HG03159 (cell line): Measurements from ENCODE around the gene ATP6V0C.

Experiments
- ATAC-seq: cut with Tn5 transposase; IDR thresholded peaks from one replicate; pipeline ENCODE4 v1.9.1; 2021; ENCODE audit warnings: mild to moderate bottlenecking, moderate library complexity; ENCODE audit not compliant: unreplicated experiment

The ATP6V0C gene

DNA sequence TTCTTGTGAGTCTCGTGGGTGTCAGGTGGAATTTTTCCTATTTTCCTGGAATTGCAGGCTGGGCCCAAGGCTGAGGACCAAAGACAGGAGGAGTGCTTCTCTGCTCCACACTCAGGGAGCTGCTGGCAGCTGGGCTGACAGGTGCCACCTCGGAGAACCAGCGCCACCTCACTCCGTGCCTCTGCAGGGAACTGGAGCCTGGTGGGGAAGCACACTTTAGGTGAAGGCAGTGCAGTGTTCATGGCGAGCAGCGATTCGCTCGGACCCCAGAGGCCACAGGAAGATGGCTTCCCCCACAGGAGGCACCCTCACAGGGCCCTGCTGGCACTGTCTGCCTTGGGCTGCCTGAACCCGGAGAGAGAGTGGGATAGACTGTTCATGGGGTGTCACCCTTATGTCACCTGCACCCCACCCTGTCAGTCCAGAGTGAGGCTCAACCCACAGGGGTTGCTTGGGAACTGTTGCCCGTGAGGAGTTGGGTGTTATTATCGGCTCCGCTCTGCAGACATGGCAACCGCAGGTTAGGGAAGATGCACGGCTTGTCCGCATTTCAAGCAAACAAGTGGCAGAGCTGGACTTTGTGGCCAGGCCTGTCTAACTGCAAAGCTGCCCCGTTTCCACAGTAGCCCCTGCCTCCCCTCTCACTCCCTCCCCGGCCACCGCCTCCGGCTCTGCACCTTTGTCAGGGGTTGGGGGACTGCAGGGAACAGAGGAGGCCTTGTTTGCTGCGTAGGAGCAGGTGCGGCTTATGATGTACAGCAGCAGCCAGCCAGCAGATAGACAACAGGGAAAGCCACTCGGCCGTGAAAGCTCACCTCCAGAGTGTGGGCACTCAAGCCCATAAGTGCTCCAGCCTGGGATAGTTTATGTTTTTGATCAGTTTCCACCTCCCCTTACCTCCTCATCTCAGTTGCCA, 23.3 kb upstream of the ATP6V0C start:
- no peak for ATAC-seq

DNA sequence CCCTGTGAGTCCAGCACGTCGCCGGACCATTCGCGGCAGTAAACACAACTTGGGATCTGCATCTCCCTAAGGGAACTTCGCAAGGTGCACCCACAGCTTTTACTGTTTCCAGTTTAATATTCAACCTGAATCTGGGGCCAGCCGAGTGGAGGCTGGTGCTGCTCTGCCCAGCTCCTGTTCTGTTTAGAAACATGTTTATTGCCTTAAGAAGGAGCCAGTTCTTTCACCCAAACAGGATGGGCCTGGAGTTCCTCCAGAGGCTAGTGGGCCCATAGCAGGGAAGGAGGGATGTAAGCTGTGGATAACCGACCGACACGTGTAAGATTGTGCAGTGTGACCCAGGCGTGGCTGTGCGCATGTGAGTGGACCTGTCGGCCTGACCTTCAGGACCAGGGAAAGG, 21.5 kb upstream of the ATP6V0C start:
- no peak for ATAC-seq

DNA sequence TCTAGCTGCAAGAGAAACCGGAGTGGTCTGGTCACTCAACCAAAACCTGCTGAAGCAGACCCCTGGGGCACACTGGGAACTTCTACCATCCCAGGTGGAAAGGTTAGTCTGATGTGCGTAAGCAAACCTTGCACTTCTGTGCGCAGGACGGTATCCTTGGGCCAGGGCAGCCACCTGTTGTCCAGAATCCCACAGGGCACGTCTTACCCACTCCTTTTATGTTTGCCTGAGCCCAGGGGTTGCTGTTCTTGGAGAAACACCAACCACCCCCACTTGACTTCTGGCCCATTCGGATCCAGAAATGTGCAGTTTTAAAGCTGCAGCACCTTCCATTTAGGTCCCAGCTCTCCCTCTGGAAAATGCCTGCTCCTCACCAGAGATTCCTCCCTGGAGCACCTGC, 20.1 kb upstream of the ATP6V0C start:
- no peak for ATAC-seq

DNA sequence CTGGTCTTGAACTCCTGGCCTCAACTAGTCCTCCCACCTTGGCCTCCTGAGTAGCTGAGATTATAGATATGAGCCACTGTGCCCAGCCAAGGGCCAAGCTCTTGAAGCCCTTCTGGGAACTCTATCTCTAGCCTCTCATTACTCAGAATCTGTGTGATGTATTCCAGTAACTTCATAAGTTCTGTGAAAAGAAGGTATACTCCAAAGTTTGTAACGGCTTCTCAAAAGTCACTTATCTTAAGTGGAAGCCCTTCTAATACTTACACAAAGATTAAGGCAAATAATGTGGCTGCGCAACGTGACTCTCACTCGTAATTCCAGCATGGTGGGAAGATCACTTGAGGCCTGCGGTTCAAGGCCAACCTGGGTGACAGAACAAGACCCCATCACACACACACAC, 19.1 kb upstream of the ATP6V0C start:
- no peak for ATAC-seq

DNA sequence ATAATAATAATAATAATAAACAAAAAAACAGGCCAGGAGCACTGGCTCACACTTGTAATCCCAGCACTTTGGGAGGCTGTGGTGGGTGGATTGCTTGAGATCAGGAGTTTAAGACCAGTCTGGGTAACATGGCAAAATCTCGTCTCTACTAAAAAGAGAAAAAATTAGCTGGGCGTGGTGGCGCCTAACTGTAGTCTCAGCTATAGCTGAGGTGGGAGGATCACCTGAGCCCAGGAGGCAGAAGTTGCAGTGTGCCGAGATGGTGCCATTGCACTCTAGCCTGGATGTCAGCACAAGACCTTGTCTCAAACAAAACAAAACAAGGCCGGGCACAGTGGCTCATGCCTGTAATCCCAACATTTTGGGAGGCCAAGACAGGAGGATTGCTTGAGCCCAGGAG, 18.7 kb upstream of the ATP6V0C start:
- ATAC-seq = no peak

DNA sequence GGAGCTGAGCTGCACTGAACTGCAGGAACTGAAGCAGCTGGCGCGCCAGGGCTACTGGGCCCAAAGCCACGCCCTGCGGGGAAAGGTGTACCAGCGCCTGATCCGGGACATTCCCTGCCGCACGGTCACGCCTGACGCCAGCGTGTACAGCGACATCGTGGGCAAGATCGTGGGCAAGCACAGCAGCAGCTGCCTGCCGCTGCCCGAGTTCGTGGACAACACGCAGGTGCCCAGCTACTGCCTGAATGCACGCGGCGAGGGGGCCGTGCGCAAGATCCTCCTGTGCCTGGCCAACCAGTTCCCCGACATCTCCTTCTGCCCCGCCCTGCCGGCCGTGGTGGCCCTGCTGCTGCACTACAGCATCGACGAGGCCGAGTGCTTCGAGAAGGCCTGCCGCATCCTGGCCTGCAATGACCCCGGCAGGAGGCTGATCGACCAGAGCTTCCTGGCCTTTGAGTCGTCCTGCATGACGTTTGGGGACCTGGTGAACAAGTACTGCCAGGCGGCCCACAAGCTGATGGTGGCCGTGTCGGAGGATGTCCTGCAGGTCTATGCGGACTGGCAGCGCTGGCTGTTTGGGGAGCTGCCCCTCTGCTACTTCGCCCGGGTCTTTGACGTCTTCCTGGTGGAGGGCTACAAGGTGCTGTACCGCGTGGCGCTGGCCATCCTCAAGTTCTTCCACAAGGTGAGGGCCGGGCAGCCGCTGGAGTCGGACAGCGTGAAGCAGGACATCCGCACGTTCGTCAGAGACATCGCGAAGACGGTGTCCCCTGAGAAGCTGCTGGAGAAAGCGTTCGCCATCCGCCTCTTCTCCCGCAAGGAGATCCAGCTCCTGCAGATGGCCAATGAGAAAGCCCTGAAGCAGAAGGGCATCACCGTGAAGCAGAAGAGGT, 17.3 kb upstream of the ATP6V0C start:
- no peak for ATAC-seq

DNA sequence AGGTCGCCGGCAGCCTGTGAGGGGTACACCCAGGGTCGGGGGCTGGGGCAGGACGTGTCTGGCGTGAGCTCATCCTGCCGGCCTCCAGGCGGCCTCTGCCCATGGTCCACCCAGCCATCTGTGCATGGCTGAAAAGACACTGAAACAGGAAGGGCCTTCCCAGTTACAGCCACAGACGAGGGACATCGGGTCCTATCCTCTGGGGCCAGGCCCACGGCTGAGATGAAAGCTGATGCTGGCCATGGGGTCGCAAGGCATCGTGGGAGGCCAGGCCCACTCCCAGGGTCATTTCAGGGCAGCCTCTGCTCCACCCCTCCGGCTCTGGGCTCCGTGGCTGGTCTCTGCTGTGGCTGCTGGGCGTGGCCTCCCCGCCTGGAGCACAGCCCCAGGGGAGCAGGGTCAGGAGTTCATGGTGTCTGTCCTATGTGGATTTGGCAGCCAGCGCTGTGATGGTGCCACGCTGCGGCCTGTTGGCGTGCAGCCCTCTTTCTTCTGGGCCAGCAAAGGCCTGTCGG, 16.6 kb upstream of the ATP6V0C start:
- no peak for ATAC-seq

DNA sequence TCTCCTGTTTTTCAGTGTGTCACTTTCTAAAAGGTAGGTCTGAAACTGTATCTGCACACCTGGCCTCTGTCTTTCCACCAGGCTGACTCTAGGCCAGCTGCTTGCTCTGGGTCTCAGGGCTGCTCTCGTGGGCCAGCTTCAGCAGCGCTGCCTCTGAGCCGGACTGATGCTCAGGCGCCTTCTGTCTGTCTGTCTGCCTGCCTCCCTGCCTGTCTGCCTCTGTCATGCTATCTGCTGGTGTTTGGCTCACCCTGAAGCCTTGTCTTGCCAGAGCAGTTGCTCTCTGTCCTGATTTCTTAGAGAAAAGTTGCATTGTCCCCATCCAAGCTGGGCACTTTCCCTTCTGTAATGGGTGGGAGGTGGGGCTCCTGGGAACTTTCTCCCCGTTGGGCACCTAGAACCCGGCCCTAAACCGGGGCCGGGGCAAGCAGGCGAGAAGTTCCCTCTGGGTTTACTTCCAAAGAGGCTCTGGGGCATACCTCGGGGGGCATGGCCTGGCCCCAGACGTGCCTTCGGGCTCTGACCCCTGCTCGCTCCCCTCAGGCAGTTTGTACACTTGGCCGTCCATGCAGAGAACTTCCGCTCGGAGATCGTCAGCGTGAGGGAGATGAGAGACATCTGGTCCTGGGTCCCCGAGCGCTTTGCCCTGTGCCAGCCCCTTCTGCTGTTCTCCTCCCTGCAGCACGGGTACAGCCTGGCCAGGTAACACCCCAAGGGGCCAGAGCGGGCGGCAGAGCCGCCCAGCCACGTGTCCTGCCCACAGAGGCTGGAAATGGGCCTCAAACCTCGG, 15.9 kb upstream of the ATP6V0C start:
- ATAC-seq = no peak

DNA sequence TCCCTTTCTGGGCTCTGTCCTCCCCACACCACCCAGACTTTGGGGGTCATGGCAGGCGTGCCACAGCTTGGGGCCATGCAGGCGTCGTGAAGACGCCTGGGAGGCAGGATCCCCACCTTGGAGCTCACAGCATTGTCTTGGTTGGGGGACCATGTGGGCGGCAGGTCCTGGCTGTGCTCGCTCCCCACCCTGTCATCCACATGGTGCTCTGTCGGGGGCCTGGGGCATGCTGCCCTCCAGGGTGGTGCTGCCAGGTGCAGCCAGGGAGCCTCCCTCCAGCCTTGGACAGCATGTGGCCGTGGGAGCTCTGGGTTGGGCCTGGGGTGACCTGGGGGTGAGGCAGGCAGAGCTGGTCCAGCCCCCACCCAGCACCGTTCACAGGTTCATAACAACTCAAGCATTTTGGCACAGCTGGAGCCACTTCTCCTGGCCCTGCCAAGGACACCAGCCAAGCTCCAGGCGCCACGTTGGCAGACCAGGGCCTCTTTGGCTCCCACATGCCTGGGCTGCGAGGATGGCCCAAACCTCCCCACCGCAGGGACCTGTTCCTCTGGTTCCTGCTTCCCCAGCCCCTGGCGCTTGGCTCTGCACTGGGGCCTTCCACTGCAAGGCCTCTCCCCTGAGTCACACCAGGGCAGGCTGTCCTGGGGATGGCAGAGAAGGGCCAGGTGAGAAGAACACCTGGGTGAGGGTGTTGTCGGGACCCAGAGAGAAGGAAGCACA, 15.1 kb upstream of the ATP6V0C start:
- ATAC-seq = no peak

DNA sequence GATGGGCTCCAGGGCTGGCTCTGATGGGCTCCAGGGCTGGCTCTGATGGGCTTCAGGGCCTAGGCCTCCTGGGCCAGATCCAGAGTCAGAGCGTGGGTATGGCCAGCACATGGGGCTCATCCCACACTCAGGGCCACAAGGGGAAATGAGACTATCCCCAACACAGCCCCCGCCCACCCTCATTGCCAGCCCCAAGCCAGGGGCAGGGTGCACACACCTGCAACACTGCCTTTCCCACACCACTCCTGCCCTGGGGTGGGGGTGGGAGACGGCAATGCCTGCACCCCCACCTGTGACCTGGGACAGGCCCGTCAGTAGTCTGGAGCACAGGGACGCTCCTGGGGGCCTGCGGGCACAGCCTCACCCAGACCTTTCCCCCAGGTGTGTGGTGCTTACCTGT, 14.3 kb upstream of the ATP6V0C start:
- ATAC-seq = no peak

DNA sequence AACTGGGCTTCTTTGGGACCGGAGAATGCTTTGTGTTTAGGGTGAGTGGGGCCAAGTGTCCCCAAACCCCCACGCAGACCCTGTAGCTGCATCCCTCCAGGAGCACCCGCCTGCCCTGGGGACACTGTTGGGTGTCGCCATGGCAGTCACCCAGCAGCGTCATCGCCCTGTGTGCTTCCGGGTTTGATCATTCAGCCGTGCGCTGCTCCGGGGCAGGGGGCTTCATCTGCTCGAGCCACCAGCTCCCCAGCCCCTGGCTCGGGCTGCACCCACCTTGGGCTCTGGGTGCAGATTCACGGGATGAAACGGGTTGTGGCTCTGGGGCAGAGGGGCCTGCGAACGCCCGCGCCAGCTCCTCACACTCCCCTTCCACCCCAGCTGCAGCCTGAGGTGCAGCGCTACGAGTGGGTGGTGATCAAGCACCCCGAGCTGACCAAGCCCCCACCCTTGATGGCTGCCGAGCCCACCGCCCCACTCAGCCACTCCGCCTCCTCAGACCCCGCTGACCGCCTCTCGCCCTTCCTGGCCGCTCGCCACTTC, 13.8 kb upstream of the ATP6V0C start:
- ATAC-seq = no peak

DNA sequence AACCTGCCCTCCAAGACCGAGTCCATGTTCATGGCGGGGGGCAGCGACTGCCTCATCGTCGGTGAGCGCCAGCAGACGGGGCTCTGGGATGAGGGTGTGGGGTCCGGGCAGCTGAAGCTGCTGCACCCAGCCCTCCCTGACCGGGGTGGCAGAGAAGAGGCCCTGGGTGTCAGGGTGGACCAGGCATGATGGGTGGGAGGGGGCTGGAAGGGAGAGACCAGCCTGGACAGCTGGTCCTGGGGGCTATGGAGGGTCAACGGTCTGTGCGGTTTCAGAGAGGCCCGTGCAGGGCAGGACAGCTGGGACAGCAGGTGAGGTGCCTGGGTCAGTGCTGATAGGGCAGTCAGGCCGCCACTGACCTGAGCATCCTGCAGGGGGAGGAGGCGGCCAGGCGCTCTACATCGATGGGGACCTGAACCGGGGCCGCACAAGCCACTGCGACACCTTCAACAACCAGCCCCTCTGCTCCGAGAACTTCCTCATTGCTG, 13.3 kb upstream of the ATP6V0C start:
- ATAC-seq = no peak

DNA sequence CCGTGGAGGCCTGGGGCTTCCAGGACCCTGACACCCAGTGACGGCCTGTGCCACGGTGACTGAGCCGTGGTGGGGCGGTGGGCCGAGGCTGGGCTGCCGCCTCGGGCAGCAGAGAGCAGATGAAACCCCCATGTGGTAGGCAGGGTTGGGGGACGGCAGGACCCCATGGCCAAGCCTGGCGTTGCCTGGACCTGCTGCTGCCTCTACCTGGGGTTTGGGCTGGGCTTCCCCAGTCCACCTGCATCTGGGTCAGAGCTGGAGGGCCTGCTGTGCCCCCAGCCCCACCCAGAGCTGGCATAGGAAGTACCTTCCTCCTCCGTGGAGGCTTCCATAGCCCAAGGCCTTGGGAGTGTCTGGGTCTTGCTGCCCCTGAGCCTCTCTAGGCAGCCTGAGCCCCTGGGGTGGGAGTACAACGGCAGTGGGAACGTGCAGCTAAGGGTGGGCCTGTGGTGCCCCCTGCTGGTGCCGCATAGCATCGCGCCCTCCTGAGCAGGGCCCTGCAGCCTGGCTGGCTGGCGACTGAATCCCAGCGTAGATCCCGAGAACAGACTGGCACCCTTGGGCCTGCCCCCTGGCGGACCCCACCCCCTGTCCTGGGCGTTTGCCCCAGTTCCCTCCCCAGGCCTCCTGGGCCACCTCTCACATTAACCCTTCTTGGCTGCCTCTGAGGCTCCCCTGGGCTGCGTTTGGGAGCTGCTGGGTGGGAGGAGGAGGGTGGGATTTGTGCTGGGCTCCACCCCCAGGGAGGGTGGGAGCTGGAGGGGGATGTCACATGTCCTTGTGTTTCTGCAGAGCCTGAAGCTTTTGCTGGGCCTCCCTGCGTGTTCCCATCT, 12.6 kb upstream of the ATP6V0C start:
- peak; percentile 69 for ATAC-seq

DNA sequence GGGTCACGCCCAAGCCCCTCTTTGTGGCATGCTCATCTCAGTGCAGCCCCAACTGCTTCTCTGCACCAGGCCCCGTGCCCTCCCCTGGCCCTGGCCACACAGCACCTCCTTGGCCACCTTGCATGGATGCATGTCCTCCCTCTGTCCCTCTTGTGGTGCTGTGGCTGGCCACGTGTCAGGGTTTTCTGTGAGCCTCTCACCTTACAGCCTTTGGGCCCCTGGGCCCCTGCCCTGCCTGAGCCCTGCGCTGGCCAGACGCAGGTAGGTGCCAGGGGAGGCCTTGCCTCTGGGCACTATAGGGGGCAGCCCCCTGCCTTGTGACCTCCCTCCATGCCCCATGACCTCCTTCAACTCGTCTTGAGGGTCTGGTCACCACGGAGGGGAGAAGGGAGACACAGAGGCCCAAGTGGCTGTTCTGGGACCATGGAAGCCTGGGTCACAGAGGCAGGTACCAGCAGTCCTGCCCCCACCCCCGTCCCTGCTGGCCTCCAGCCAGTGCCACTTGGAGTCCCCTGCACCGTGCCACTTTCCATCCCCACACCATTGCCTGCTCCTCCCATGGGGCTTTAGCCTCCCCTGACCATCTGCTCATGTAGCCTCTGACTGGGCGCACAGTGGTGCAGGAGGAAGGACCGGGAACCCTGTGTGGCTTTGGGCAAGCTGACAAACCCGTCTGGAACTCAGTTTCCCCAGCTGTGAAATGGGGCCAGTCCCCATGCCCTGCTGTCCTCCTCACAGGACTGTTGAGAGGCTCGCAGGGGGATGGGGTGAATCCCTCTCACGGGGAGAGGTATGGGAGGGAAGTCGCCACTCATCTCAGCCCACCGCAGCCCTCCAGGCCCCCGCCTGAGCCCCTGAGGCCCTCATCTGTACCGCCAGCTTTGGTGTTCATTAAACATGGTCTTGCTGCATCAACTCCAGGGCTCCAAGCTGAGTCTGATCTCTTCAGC, 11.5 kb upstream of the ATP6V0C start:
- ATAC-seq = no peak

DNA sequence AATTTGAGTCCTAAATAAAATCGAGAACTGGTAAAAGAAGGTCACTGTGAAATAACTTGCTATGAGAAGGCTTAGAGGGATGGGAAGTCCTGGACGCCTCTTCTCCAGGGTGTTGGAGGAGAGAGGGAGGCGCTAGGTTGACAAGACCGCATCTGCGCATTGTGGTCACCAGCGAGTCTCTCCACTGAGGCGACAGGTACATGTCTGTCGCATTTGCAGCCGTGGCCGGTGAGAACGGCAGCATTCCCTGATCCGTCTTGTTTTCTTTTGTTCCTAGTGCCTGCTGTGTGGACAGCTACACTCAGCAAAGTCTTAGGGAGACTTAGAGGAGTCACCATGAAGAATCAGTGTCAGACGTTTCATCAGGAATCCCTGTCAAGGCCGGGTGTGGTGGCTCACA, 8.1 kb upstream of the ATP6V0C start:
- ATAC-seq = no peak

DNA sequence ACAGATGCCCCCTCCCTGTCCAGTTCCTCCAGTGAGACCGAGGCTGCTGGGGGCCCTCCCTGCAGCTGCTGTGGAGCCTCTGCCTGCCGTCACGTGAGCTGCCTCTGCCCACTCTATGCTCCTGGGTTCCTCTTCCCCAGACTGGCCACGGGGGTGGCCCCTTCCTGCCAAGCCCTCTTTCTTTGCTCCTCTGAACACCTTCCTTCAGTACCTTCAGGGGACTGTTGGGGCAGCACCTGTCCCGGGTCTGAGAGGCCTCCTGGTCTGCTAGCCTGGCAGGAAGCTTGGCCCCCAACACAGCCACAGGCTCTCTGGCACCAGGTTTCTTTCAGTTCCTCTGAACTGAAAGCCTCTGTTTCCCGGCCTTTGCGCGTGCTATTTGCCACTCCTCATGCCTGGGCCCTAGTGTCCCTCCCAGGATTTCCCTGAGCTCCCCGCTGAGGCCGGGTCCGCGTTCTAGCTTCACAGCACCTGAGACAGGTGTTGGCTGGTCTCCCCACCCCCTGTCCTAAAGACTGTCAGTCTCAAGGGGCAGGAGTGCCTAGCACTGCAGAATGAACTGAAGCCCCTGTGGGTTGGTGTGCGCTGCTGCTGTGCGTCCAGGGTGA, 6.6 kb upstream of the ATP6V0C start:
- peak; percentile 43 for ATAC-seq

DNA sequence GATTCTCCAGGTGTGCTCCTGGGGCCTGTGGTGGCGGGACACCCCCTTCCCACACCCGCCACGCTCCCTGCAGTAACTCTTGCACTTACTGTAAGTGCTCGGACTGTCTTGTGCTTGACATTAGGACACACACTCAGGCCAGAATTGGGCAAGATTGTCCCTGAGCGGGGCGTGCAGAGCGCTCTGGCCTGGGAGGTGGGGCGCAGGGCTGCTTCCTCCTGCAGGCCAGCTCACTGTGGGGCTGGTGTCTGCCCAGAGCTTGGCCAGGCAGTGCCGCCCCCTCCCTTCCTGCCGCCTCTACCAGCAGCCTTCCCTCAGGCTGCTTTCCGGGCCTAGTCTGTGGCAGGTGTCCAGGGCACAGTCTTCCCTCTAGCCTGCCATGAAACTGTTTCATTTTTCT, 6.1 kb upstream of the ATP6V0C start:
- ATAC-seq = peak; percentile 3
